OCI-LY7 (cell line): Measurements from ENCODE around the gene NRXN2. TPM values are rescaled to one million over a fixed set of nuclear protein-coding genes. Genes with fewer than 3 reads are reported as not detected.

ENCODE experiments used
- BruUV-seq: library from RNA; stranded (reverse); fragments of 400-500 nt; replicated peaks from 2 replicates; lab custom pipeline; 2021; lab: Mats Ljungman, UMichigan
- CTCF ChIA-PET: fragments of 300-600 bp; sonication (Branson Sonifier 250); formaldehyde crosslinking; loops from one replicate; lab custom pipeline; 2022; ENCODE audit warnings: antibody characterized with exemption; ENCODE audit not compliant: unreplicated experiment; lab: Charles Lee
- POLR2A ChIA-PET: fragments of 300-600 bp; sonication (Branson Sonifier 250); formaldehyde crosslinking; loops from one replicate; lab custom pipeline; 2022; ENCODE audit warnings: antibody characterized with exemption; lab: Charles Lee
- DNase-seq: peaks from one replicate; pipeline ENCODE4 v3.0.0-alpha.2; 2015; ENCODE audit warnings: low spot score
- H2AFZ ChIP-seq: fragments of 200-600 bp; sonication (generic), shearing (Covaris generic); 2 replicates; pipeline ENCODE4 v1.6.1; 2014; ENCODE audit warnings: mild to moderate bottlenecking, antibody characterized with exemption, low read length, moderate library complexity
- H3K27ac ChIP-seq: fragments of 200-600 bp; sonication (generic); 2 replicates; pipeline ENCODE4 v1.5.1; 2014; ENCODE audit warnings: mixed run types, low read depth, mild to moderate bottlenecking, moderate library complexity, low read length, inconsistent platforms; ENCODE audit not compliant: poor library complexity, severe bottlenecking
- H3K36me3 ChIP-seq: fragments of 200-600 bp; sonication (generic); 2 replicates; pipeline ENCODE4 v1.6.1; 2014; ENCODE audit warnings: mild to moderate bottlenecking, antibody characterized with exemption, low read length, moderate library complexity, mixed read lengths; ENCODE audit not compliant: insufficient read depth
- H3K4me1 ChIP-seq: fragments of 200-600 bp; sonication (generic); 2 replicates; pipeline ENCODE4 v1.5.1; 2014; ENCODE audit warnings: mild to moderate bottlenecking, low read length; ENCODE audit not compliant: insufficient read depth, poor library complexity, severe bottlenecking
- H3K4me2 ChIP-seq: fragments of 200-600 bp; sonication (generic); 2 replicates; pipeline ENCODE4 v1.6.1; 2014; ENCODE audit warnings: mild to moderate bottlenecking, low read length
- H3K4me3 ChIP-seq: fragments of 200-600 bp; sonication (generic); 2 replicates; pipeline ENCODE4 v1.5.1; 2014; ENCODE audit warnings: mild to moderate bottlenecking, low read depth, low read length; ENCODE audit not compliant: poor library complexity, severe bottlenecking
- H3K79me2 ChIP-seq: fragments of 200-600 bp; sonication (generic); 2 replicates; pipeline ENCODE4 v1.6.1; 2016; ENCODE audit warnings: low read depth, mild to moderate bottlenecking, low read length, moderate library complexity, mixed read lengths; ENCODE audit not compliant: insufficient read depth
- H3K9me2 ChIP-seq: fragments of 200-600 bp; sonication (generic); 2 replicates; pipeline ENCODE4 v1.6.1; 2016; ENCODE audit warnings: mild to moderate bottlenecking, low read length, mixed read lengths; ENCODE audit not compliant: insufficient read depth
- H3K9me3 ChIP-seq: fragments of 200-600 bp; sonication (generic); 2 replicates; pipeline ENCODE4 v1.6.1; 2014; ENCODE audit warnings: mild to moderate bottlenecking, mixed run types, low read length, mixed read lengths
- H4K20me1 ChIP-seq: fragments of 200-600 bp; sonication (generic); 2 replicates; pipeline ENCODE4 v1.6.1; 2014; ENCODE audit warnings: mild to moderate bottlenecking, antibody characterized with exemption, low read length, moderate library complexity, mixed read lengths; ENCODE audit not compliant: insufficient read depth
- EZH2phosphoT487 ChIP-seq: fragments of 200-600 bp; sonication (generic); IDR thresholded peaks from 2 replicates; pipeline ENCODE4 v1.6.1; 2018; ENCODE audit warnings: low read depth, borderline replicate concordance, mild to moderate bottlenecking, mixed run types, antibody characterized with exemption, low read length, moderate library complexity, mixed read lengths
- intact Hi-C: fragments of 100-400 bp; cut with micrococcal nuclease; formaldehyde crosslinking; loops from one replicate; pipeline ENCODE4 v1.10.0; 2022; ENCODE audit not compliant: unreplicated experiment
- total RNA-seq, 2 experiments: library from RNA; depleted of rRNA in 1 of 2; stranded (reverse); fragments of >200 nt in 1 of 2; shearing (Covaris generic) in 1 of 2; gene quantifications; 2 replicates each; pipeline ENCODE4 v1.2.3, GENCODE V29; 2014 to 2022
- TF ChIP-seq, protein P1 (sequence below): fragments of 200-600 bp; sonication (generic); conservative IDR thresholded peaks from 2 replicates; pipeline ENCODE4 v1.5.1; 2014; ENCODE audit warnings: mild to moderate bottlenecking, antibody characterized with exemption, low read length, moderate library complexity, mixed read lengths

Gene NRXN2
- total RNA-seq, 2 experiments from 2014 or later = 2.4 to 3.3 TPM

- no peak overlapping the region for H3K27ac ChIP-seq
- H3K36me3 ChIP-seq = no peaks in the 10 kb centered on the region
- POLR2A ChIA-PET = no interaction called here
- TF ChIP-seq, protein P1, sequence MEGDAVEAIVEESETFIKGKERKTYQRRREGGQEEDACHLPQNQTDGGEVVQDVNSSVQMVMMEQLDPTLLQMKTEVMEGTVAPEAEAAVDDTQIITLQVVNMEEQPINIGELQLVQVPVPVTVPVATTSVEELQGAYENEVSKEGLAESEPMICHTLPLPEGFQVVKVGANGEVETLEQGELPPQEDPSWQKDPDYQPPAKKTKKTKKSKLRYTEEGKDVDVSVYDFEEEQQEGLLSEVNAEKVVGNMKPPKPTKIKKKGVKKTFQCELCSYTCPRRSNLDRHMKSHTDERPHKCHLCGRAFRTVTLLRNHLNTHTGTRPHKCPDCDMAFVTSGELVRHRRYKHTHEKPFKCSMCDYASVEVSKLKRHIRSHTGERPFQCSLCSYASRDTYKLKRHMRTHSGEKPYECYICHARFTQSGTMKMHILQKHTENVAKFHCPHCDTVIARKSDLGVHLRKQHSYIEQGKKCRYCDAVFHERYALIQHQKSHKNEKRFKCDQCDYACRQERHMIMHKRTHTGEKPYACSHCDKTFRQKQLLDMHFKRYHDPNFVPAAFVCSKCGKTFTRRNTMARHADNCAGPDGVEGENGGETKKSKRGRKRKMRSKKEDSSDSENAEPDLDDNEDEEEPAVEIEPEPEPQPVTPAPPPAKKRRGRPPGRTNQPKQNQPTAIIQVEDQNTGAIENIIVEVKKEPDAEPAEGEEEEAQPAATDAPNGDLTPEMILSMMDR = no peak
- no peak for TF ChIP-seq EZH2phosphoT487
- H3K4me2 ChIP-seq = no peak overlapping the region
- no peaks in the 10 kb centered on the region for H3K9me3 ChIP-seq
- H3K4me3 ChIP-seq = no peak overlapping the region
- intact Hi-C loops = loop anchor here (10.0 kb wide), 1 partner anchor 285 kb away; no protein-coding TSS in a partner anchor
- H3K79me2 ChIP-seq = no peaks in the 10 kb centered on the region
- H4K20me1 ChIP-seq = no peaks in the 10 kb centered on the region
- CTCF ChIA-PET = interaction anchor here (0.6 kb wide), 1 partner anchor 143 kb away, joined by 8 read pairs; no protein-coding TSS in a partner anchor
- no TSS peak for BruUV-seq
- no peaks in the 10 kb centered on the region for H3K9me2 ChIP-seq
- peaks cover 12% of the 10 kb centered on the region for H3K4me1 ChIP-seq
- H2AFZ ChIP-seq = no peak overlapping the region
- no peak for DNase-seq
Observed at GRCh38 chr11:64659417-64660144, 63.4 kb downstream of the NRXN2 start.

GRCh38 chr11:64658265-64658664 is 64.7 kb downstream of the NRXN2 start:
- Histone ChIP-seq H3K4me1 (peaks cover 17% of the 10 kb centered on the region), H2AFZ (no peak overlapping the region), H3K36me3 (no peaks in the 10 kb centered on the region), H3K4me3 (no peak overlapping the region), H4K20me1 (no peaks in the 10 kb centered on the region), H3K9me2 (no peaks in the 10 kb centered on the region), H3K4me2 (no peak overlapping the region), H3K79me2 (no peaks in the 10 kb centered on the region), H3K9me3 (no peaks in the 10 kb centered on the region), H3K27ac (no peak overlapping the region)
- BruUV-seq = no TSS peak
- no peak for DNase-seq
- TF ChIP-seq, protein P1 = no peak
- TF ChIP-seq EZH2phosphoT487 = no peak
- ChIA-PET CTCF (no interaction called here), POLR2A (no interaction called here)
- intact Hi-C loops = loop anchor here (10.0 kb wide), 1 partner anchor 283 kb away; no protein-coding TSS in a partner anchor

- CTCF ChIA-PET = no interaction called here
- H3K9me2 ChIP-seq = no peaks in the 10 kb centered on the region
- TF ChIP-seq, protein P1 = no peak
- no peak for TF ChIP-seq EZH2phosphoT487
- BruUV-seq = no TSS peak
- H3K36me3 ChIP-seq = no peaks in the 10 kb centered on the region
- no peak overlapping the region for H3K4me2 ChIP-seq
- H3K9me3 ChIP-seq = no peaks in the 10 kb centered on the region
- POLR2A ChIA-PET = no interaction called here
- DNase-seq = no peak
- no peaks in the 10 kb centered on the region for H4K20me1 ChIP-seq
- H3K4me3 ChIP-seq = no peak overlapping the region
- intact Hi-C loops = loop anchor here (10.0 kb wide), 1 partner anchor 282 kb away; no protein-coding TSS in a partner anchor
- peaks cover 17% of the 10 kb centered on the region for H3K4me1 ChIP-seq
- H3K79me2 ChIP-seq = no peaks in the 10 kb centered on the region
- no peak overlapping the region for H3K27ac ChIP-seq
- no peak overlapping the region for H2AFZ ChIP-seq
Observed at GRCh38 chr11:64656862-64657261, 66.1 kb downstream of the NRXN2 start.
